Activated CD8-positive, alpha-beta memory T cell treated with anti-CD3 and anti-CD28 coated beads for 36 hours (primary cell): ENCODE data around the gene MYPOP. TPM values are rescaled to one million over a fixed set of nuclear protein-coding genes. Genes with fewer than 3 reads are reported as not detected.
"Not testable (repeated sequence)": the region's sequence is repeated elsewhere in the genome, so short reads cannot be mapped to it uniquely, and the experiment has no call there.

Experiments
- CTCF ChIA-PET: fragments of 350-600 bp; sonication (Branson Sonifier 250); formaldehyde crosslinking; loops from one replicate; lab custom pipeline; 2021; ENCODE audit warnings: antibody characterized with exemption; lab: Charles Lee
- POLR2A ChIA-PET: fragments of 350-600 bp; sonication (Branson Sonifier 250); formaldehyde crosslinking; loops from one replicate; lab custom pipeline; 2021; ENCODE audit warnings: antibody characterized with exemption; lab: Charles Lee
- total RNA-seq, 2 experiments: library from RNA; stranded (reverse); gene quantifications; one replicate each; pipeline ENCODE4 v1.2.3, GENCODE V29; 2021

MYPOP gene
- total RNA-seq, 2 experiments from 2014 or later, result 5.9 to 6.0 TPM

DNA sequence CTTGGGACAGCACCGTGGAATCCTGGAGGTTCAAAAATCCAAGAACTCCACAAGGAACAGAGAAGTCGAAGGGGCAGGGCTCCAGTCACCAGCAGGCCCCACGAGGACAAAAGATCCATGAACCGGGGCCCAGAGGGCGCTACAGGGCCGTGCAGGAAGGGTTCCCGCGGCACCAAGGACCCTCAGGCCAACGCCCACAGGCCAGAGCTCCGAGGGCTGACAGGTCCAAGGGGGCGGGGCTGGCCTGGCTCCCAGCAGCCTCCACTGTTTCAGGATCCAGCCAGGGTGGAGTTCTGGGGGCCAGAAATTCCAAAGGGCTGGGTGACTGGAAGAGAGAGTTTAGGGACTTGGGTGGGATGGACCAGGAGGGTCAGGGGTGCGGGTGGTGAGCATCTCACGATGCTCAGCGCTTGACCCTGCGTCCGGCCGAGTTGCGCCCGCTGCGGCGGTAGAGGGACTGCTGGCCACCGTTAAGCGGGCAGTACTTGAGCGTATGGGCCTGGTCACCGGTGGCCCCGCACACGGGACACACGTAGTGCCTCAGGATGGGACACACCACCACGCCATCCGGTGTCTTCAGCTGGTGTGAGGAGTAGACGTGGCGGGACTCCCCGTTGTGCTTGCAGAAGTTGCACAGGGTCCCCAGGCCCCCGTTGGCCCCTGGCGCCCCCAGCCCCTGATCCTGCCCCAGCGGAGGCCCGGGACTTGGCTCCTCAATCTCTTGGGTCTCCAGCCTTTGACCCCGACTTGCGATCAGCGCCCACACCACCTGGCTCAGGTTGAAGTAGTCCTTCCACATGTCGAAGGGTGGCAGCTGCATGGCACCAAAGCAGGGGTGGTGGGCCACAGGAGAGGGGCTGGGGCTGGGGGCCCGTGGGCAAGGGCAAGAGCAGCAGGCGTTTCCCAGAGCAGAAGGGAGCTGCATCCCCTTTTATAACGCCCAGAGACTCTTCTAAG is 11.7 kb upstream of the MYPOP start, which contains the start of gene NANOS2:
NANOS2 (minus strand) TSS at position 905 of the 957 bp plus-strand sequence; CDS start at position 820, 85 bp downstream.
- ChIA-PET CTCF (interaction anchor here (0.8 kb wide), 1 partner anchor 16 kb away, joined by 3 read pairs; no protein-coding TSS in a partner anchor), POLR2A (no interaction called here)

DNA sequence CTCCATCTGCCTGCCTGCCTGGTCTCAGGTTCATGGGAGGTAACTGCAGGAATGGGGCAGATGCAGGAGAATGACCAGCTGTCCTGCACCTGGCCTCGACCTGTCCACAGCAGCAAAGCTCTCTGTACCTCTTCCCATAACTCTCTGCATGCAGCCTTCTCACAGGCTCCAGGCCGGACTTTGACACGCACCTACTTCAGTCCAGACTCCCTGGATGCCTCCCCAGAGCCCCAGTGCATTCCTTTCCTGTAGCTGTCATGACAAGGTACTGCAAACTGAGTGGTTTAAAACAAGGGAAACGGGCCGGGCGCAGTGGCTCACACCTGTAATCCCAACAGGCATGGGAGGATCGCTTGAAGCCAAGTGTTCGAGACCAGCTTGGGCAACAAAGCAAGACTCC is 8.9 kb upstream of the MYPOP start:
- ChIA-PET CTCF (no interaction called here), POLR2A (no interaction called here)

- POLR2A ChIA-PET, result no interaction called here
- CTCF ChIA-PET, result interaction anchor here (0.6 to 1.3 kb wide), 2 partner anchors 101 to 178 kb away, joined by 3 read pairs; partner anchors contain the start of gene FBXO46
Observed at GRCh38 chr19:45908956-45909355, 6.5 kb upstream of the MYPOP start.

DNA sequence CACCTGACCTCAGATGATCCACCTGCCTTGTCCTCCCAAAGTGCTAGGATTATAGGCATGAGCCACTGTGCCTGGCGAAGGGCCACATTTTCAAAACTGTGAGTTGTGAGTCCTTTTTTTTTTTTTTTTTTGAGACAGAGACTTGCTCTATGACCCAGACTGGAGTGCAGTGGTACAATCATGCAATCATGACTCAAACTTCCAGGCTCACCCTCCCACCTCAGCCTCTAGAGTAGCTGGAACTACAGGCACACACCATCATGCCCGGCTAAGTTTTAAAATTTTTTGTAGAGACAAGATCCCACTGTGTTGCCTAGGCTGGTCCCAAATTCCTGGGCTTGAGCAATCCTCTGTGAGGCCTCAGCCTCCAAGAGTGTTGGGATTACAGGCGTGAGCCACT is 3.8 kb upstream of the MYPOP start:
- ChIA-PET CTCF (interaction anchor here (0.6 to 1.8 kb wide), 4 partner anchors 20 to 116 kb away, joined by 3 to 6 read pairs (median 3); no protein-coding TSS in a partner anchor), POLR2A (no interaction called here)

GRCh38 chr19:45905011-45905410 is 2.6 kb upstream of the MYPOP start:
- POLR2A ChIA-PET, result no interaction called here
- CTCF ChIA-PET, result no interaction called here

DNA sequence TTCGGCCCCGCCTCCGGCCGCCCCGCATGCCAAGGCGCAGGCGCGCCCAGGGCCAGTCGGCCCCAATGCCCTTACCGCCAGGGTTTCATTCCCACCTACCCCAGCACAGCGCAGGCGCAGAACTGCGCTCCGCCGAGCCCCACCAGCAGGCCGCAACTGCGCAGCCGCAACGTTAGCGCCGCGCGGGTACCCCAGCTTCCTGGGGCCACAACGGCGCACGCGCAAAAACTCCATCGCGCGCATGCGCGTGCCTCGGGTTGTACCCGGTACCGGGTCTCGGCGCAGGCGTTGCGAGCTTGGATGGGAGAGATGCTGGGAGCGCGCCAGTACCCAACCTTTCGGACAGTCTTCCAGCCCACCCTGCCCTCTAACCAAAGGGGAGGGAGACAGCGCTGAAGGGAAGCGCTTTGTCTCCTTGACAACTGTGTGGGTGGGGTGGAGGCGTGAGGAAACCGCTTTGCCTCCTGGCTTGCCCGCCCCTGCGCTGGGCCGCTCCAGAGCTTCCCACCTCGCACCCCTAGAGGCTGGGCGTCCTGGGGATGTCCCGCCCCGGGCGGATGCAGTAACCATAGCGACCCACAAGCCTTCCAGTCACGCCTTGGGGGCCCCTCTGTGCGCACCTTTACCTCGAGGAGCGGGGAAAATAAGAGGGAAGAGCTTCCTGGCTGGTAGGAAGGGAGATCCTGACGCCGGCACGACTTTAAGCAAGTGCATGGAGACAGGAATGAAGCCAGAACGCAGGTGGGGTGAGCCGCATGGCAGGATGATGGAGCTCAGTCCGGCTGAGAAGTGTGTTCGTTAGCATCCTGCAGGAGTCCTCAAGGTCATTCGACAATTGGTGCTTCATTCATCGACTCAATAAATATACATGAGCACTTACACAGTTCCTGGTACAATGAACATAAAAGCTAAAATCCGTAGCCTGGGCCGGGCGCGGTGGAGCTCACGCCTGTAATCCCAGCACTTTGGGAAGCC is 525 bp upstream of the MYPOP start:
- CTCF ChIA-PET, result interaction anchor here (0.5 to 4.3 kb wide), 7 partner anchors 18 to 843 kb away, joined by 3 to 23 read pairs (median 4); partner anchors contain the start of genes FOXA3 and SYMPK
- POLR2A ChIA-PET, result interaction anchor here (0.5 to 2.2 kb wide), 5 partner anchors 17 to 227 kb away, joined by 3 to 19 read pairs (median 6); partner anchors contain the start of genes CCDC61, IRF2BP1 and SYMPK

GRCh38 chr19:45901432-45901911 is 941 bp downstream of the MYPOP start:
- POLR2A ChIA-PET, result interaction anchor here (0.8 to 2.2 kb wide), 3 partner anchors 15 to 94 kb away, joined by 5 to 19 read pairs (median 6); partner anchors contain the start of genes CCDC61 and IRF2BP1
- CTCF ChIA-PET, result interaction anchor here (1.3 to 4.3 kb wide), 2 partner anchors 38 to 108 kb away, joined by 4 to 23 read pairs; partner anchors contain the start of genes FOXA3 and SYMPK

DNA sequence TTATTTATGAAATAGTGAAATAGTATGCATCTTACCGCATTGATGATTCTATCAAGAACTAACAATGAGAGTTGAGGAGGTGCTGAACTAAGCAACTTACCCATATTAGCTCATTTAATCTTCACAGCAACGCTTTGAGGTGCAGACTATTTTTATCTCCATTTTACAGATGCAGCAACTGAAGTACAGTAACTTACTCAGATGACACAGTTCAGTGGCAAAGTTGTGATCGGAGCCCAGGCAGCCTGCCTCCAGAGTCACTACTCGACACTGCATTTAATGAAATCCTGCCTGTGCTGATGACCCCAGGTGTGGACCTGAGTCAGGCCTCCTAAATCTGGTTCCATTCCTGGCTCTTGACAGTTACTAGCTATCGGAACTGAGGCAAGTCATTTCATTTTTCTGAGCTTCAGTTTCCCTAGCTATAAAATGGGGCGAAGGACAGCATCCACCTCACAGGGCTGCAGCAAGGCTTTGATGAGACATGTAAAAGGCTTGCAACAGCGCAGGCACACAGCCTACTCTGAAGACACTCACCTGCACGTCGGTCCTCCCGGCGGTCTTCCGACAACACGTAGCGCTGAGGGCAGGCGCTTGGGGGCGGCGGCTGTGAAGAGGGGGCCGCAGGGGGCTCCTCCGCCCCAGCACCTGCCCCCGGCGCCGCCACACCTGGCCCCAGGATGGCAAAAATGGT is 1.5 kb downstream of the MYPOP start:
- CTCF ChIA-PET, result interaction anchor here (0.6 to 4.3 kb wide), 6 partner anchors 15 to 132 kb away, joined by 3 to 23 read pairs (median 4); partner anchors contain the start of genes FOXA3, IRF2BP1, SIX5 and SYMPK

DNA sequence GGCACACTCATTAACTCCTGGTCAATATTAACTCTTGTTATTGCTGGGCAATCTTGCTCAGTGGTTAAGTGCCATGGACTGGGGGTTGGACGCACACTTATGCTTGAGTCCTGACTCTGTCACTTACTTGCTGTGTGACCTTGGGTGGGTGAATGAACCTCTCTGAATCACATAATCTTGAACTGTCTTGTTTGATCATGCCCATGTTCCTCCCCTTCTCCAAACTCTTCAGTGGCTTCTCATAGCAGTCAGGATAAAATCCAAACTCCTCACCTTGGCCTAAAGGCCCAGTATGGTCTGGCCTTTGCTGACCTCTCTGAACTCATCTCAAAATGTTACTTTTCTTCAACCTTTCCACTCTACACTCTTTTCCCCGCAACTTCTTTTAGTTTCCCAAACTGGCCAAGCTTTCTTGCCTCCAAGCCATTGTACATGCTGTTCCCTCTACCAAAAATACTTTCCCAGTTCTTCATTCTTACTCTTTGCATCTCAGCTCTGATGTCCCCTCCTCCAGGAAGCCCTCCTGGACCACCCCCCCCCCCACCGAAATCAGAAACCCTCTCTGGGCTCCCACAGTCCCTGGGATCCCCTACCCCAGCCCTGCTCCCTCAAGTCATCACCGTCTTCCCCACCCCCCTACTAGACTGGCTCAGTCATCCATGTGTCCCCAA is 2.4 kb downstream of the MYPOP start:
- ChIA-PET CTCF (interaction anchor here (0.6 to 4.3 kb wide), 6 partner anchors 14 to 131 kb away, joined by 3 to 23 read pairs (median 4); partner anchors contain the start of genes FOXA3, IRF2BP1, SIX5 and SYMPK), POLR2A (interaction anchor here (0.6 kb wide), 1 partner anchor 545 kb away, joined by 4 read pairs; no protein-coding TSS in a partner anchor)

More for the DNA sequence above, 1.5 kb downstream of the MYPOP start:
- POLR2A ChIA-PET, result interaction anchor here (0.6 to 0.8 kb wide), 2 partner anchors 37 to 545 kb away, joined by 4 to 5 read pairs; no protein-coding TSS in a partner anchor

DNA sequence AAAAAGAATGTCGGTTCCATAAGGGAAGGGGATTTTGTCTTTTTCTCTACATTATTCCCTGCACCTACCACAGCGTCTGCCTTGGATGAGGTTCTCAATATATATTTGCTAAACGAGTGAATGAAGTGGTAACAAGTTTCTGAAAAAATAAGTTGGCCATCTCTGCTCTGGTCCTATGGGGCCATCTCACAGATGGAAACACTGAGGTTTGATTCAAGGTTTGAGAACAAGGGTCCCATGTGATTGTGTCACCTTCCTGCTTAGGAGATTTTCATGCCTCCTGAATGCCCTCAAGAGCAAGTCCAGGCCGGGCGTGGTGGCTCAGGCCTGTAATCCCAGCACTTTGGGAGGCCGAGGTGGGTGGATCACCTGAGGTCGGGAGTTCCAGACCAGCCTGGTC is 3.2 kb downstream of the MYPOP start:
- POLR2A ChIA-PET, result no interaction called here
- CTCF ChIA-PET, result no interaction called here

GRCh38 chr19:45897261-45897812 is 5.1 kb downstream of the MYPOP start:
- ChIA-PET CTCF (no interaction called here), POLR2A (no interaction called here)

DNA sequence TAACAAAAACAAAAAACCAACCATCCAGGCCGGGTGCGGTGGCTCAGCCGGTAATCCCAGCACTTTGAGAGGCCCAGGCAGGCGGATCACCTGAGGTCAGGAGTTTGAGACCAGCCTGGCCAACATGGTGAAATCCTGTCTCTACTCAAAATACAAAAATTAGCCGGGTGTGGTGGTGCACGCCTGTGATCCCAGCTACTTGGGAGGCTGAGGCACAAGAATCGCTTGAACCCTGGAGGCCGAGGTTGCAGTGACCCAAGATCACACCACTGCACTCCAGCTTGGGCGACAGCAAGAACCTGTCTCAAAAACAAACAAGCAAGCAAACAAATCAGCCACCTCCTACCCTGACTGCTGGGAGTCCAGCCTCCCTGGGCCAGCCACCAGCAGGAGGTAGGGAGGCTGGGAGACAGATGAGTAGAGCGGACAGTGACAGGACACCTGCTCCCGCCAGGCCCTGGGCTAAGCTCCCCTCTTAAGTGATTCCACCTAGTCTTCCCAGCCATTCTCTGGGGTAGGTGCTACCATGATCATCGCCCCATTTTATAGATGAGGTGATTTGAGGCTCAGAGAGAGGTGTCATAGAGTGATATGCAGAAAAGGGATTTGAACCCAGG is 6.3 kb downstream of the MYPOP start:
- CTCF ChIA-PET, POLR2A ChIA-PET: not testable (repeated sequence)

DNA sequence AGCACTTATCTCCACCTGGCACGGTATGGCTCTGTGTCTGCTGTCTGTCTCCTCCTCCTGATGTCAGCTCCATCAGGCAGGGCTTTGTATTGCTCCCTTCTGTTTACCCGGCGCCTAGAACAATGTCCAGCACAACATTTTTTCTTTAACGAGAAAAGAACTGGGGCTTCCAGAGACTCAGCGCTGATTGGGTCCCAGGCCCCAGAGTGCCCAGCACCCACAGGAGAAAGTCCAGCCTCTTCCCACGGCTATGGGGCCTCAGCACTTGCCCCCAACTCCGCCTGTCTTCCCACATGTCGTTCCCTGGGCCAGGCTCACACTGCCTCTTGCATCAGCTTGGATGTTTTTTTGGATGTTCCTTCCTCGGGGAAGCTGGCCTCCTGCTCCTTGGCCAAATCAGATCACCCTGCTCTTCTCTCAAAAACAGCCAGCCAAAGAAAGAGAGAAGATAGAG is 6.9 kb downstream of the MYPOP start:
- ChIA-PET POLR2A (no interaction called here), CTCF (no interaction called here)

GRCh38 chr19:45890877-45891276 is 11.5 kb downstream of the MYPOP start:
- POLR2A ChIA-PET, result no interaction called here

GRCh38 chr19:45889210-45889885 is 13.1 kb downstream of the MYPOP start:
- CTCF ChIA-PET, result interaction anchor here (0.8 kb wide), 1 partner anchor 90 kb away, joined by 3 read pairs; no protein-coding TSS in a partner anchor
- POLR2A ChIA-PET, result no interaction called here

More at GRCh38 chr19:45890877-45891276, 11.5 kb downstream of the MYPOP start:
- CTCF ChIA-PET, result no interaction called here
